OCI-LY7 (cell line): ENCODE results near the gene KIAA1217. TPM values are rescaled to one million over a fixed set of nuclear protein-coding genes. Genes with fewer than 3 reads are reported as not detected.

ENCODE experiments used
- Bru-seq: library from RNA; stranded (reverse); fragments of 400-500 nt; gene quantifications from one replicate; lab custom pipeline; 2021; lab: Mats Ljungman, UMichigan
- BruChase-seq, 2 experiments: library from RNA; stranded (reverse); fragments of 400-500 nt; gene quantifications; one replicate each; lab custom pipeline; 2021; lab: Mats Ljungman, UMichigan
- BruUV-seq: library from RNA; stranded (reverse); fragments of 400-500 nt; replicated peaks from 2 replicates; lab custom pipeline; 2021; lab: Mats Ljungman, UMichigan
- CTCF ChIA-PET: fragments of 300-600 bp; sonication (Branson Sonifier 250); formaldehyde crosslinking; loops from one replicate; lab custom pipeline; 2022; ENCODE audit warnings: antibody characterized with exemption; ENCODE audit not compliant: unreplicated experiment; lab: Charles Lee
- POLR2A ChIA-PET: fragments of 300-600 bp; sonication (Branson Sonifier 250); formaldehyde crosslinking; loops from one replicate; lab custom pipeline; 2022; ENCODE audit warnings: antibody characterized with exemption; lab: Charles Lee
- DNase-seq: peaks from one replicate; pipeline ENCODE4 v3.0.0-alpha.2; 2015; ENCODE audit warnings: low spot score
- H2AFZ ChIP-seq: fragments of 200-600 bp; sonication (generic), shearing (Covaris generic); 2 replicates; pipeline ENCODE4 v1.6.1; 2014; ENCODE audit warnings: mild to moderate bottlenecking, antibody characterized with exemption, low read length, moderate library complexity
- H3K27ac ChIP-seq: fragments of 200-600 bp; sonication (generic); 2 replicates; pipeline ENCODE4 v1.5.1; 2014; ENCODE audit warnings: mixed run types, low read depth, mild to moderate bottlenecking, moderate library complexity, low read length, inconsistent platforms; ENCODE audit not compliant: poor library complexity, severe bottlenecking
- H3K36me3 ChIP-seq: fragments of 200-600 bp; sonication (generic); 2 replicates; pipeline ENCODE4 v1.6.1; 2014; ENCODE audit warnings: mild to moderate bottlenecking, antibody characterized with exemption, low read length, moderate library complexity, mixed read lengths; ENCODE audit not compliant: insufficient read depth
- H3K4me1 ChIP-seq: fragments of 200-600 bp; sonication (generic); 2 replicates; pipeline ENCODE4 v1.5.1; 2014; ENCODE audit warnings: mild to moderate bottlenecking, low read length; ENCODE audit not compliant: insufficient read depth, poor library complexity, severe bottlenecking
- H3K4me2 ChIP-seq: fragments of 200-600 bp; sonication (generic); 2 replicates; pipeline ENCODE4 v1.6.1; 2014; ENCODE audit warnings: mild to moderate bottlenecking, low read length
- H3K4me3 ChIP-seq: fragments of 200-600 bp; sonication (generic); 2 replicates; pipeline ENCODE4 v1.5.1; 2014; ENCODE audit warnings: mild to moderate bottlenecking, low read depth, low read length; ENCODE audit not compliant: poor library complexity, severe bottlenecking
- H3K79me2 ChIP-seq: fragments of 200-600 bp; sonication (generic); 2 replicates; pipeline ENCODE4 v1.6.1; 2016; ENCODE audit warnings: low read depth, mild to moderate bottlenecking, low read length, moderate library complexity, mixed read lengths; ENCODE audit not compliant: insufficient read depth
- H3K9me2 ChIP-seq: fragments of 200-600 bp; sonication (generic); 2 replicates; pipeline ENCODE4 v1.6.1; 2016; ENCODE audit warnings: mild to moderate bottlenecking, low read length, mixed read lengths; ENCODE audit not compliant: insufficient read depth
- H3K9me3 ChIP-seq: fragments of 200-600 bp; sonication (generic); 2 replicates; pipeline ENCODE4 v1.6.1; 2014; ENCODE audit warnings: mild to moderate bottlenecking, mixed run types, low read length, mixed read lengths
- H4K20me1 ChIP-seq: fragments of 200-600 bp; sonication (generic); 2 replicates; pipeline ENCODE4 v1.6.1; 2014; ENCODE audit warnings: mild to moderate bottlenecking, antibody characterized with exemption, low read length, moderate library complexity, mixed read lengths; ENCODE audit not compliant: insufficient read depth
- CTCF ChIP-seq: fragments of 200-600 bp; sonication (generic); conservative IDR thresholded peaks from 2 replicates; pipeline ENCODE4 v1.5.1; 2014; ENCODE audit warnings: mild to moderate bottlenecking, antibody characterized with exemption, low read length, moderate library complexity, mixed read lengths
- EZH2phosphoT487 ChIP-seq: fragments of 200-600 bp; sonication (generic); IDR thresholded peaks from 2 replicates; pipeline ENCODE4 v1.6.1; 2018; ENCODE audit warnings: low read depth, borderline replicate concordance, mild to moderate bottlenecking, mixed run types, antibody characterized with exemption, low read length, moderate library complexity, mixed read lengths
- intact Hi-C: fragments of 100-400 bp; cut with micrococcal nuclease; formaldehyde crosslinking; loops from one replicate; pipeline ENCODE4 v1.10.0; 2022; ENCODE audit not compliant: unreplicated experiment
- long read RNA-seq: library from polyadenylated mRNA; stranded (forward); transcript quantifications from one replicate; pipeline ENCODE4 v2.0.0, GENCODE V29; 2022
- total RNA-seq, 2 experiments: library from RNA; depleted of rRNA in 1 of 2; stranded (reverse); fragments of >200 nt in 1 of 2; shearing (Covaris generic) in 1 of 2; gene quantifications; 2 replicates each; pipeline ENCODE4 v1.2.3, GENCODE V29; 2014 to 2022

The KIAA1217 gene
- not detected in 2 replicates for total RNA-seq (2014; rRNA removed; shearing (Covaris generic))
- not detected in 2 replicates for total RNA-seq (2022)
- percentile 4 among the genes with signal in this experiment for Bru-seq, nascent RNA
- BruChase-seq, experiment 1, labeled RNA remaining after a 6-hour chase, result percentile 2 among the genes with signal in this experiment
- BruChase-seq, experiment 2, labeled RNA remaining after a 2-hour chase, result percentile 2 among the genes with signal in this experiment
- long read RNA-seq, result 0 reads

- no peak for DNase-seq
- Histone ChIP-seq H3K27ac (no peak within 1 kb of the TSS), H4K20me1 (no peaks in the 10 kb centered on the region), H3K79me2 (no peaks in the 10 kb centered on the region), H3K4me2 (no peak within 1 kb of the TSS), H3K9me3 (no peaks in the 10 kb centered on the region), H3K36me3 (no peaks in the 10 kb centered on the region), H3K4me3 (no peak within 1 kb of the TSS), H3K4me1 (no peaks in the 10 kb centered on the region), H3K9me2 (no peaks in the 10 kb centered on the region), H2AFZ (no peak within 1 kb of the TSS)
- ChIA-PET CTCF (interaction anchor here (0.6 kb wide), 1 partner anchor 249 kb away, joined by 4 read pairs; no protein-coding TSS in a partner anchor), POLR2A (no interaction called here)
- no TSS peak for BruUV-seq
- intact Hi-C loops, result no loop called here
- no peak for TF ChIP-seq EZH2phosphoT487
- TF ChIP-seq CTCF, result no peak
These were observed at the start of gene KIAA1217 for GRCh38 chr10:24208661-24209431. KIAA1217 (plus strand) TSS chr10:24209138; CDS start chr10:24209194, 56 bp downstream.

- POLR2A ChIA-PET, result no interaction called here
- TF ChIP-seq EZH2phosphoT487, result no peak
- no peak for TF ChIP-seq CTCF
These were observed 46.5 kb upstream of the KIAA1217 start for GRCh38 chr10:24162206-24162985.

More at GRCh38 chr10:24162206-24162985, 46.5 kb upstream of the KIAA1217 start:
- Histone ChIP-seq H3K4me2 (no peak overlapping the region), H3K36me3 (no peaks in the 10 kb centered on the region), H2AFZ (no peak overlapping the region), H3K4me3 (no peak overlapping the region), H3K9me3 (no peaks in the 10 kb centered on the region), H4K20me1 (no peaks in the 10 kb centered on the region), H3K4me1 (no peaks in the 10 kb centered on the region), H3K79me2 (no peaks in the 10 kb centered on the region), H3K9me2 (no peaks in the 10 kb centered on the region), H3K27ac (no peak overlapping the region)
- CTCF ChIA-PET, result no interaction called here
- intact Hi-C loops, result no loop called here
- no peak for DNase-seq
- no TSS peak for BruUV-seq
